Measurements from ENCODE around the gene MSH5.

GRCh38 chr6:31765559-31765909 is 25.7 kb downstream of the MSH5 start:
- TF ChIP-seq CTCF (IDR thresholded peaks at IDR 0.05; ENCODE audit: insufficient read depth, low read length, poor library complexity, severe bottlenecking) (no peak), EZH2phosphoT487 (conservative IDR thresholded peaks at IDR 0.05; ENCODE audit: low read length) (no peak)

Measured in SU-DHL-6 (cell line).